Liver (tissue), 9 donors: ENCODE data around the gene FOXO6. TPM values are rescaled to one million over a fixed set of nuclear protein-coding genes. Genes with fewer than 3 reads are reported as not detected.

Source experiments
- DNase-seq: peaks from one replicate; pipeline ENCODE4 v3.0.0-alpha.2; 2017; ENCODE audit warnings: low spot score
- H3K27ac ChIP-seq, 2 donors: one replicate each; pipeline ENCODE4 v1.7.0; 2013; ENCODE audit warnings: inconsistent platforms in 2 of 2, low read length in 2 of 2, control low read depth in 1 of 2, low read depth in 1 of 2, mild to moderate bottlenecking in 1 of 2
- H3K27me3 ChIP-seq, 4 donors: one replicate each; pipeline versions ENCODE4 v1.6.1 to v1.7.0; 2013; ENCODE audit warnings: low read length in 3 of 4, inconsistent platforms in 1 of 4, mild to moderate bottlenecking in 1 of 4, moderate library complexity in 1 of 4; ENCODE audit not compliant: control insufficient read depth in 4 of 4, insufficient read depth in 4 of 4
- H3K36me3 ChIP-seq, 4 donors: one replicate each; pipeline versions ENCODE4 v1.6.1 to v1.7.0; 2013; ENCODE audit warnings: low read length in 3 of 4, mild to moderate bottlenecking in 3 of 4, low read depth in 1 of 4, moderate library complexity in 1 of 4; ENCODE audit not compliant: control insufficient read depth in 4 of 4, insufficient read depth in 3 of 4
- H3K4me1 ChIP-seq, 4 donors: one replicate each; pipeline versions ENCODE4 v1.6.1 to v1.7.0; 2013; ENCODE audit warnings: low read length in 3 of 4, mild to moderate bottlenecking in 3 of 4, moderate library complexity in 1 of 4; ENCODE audit not compliant: control insufficient read depth in 4 of 4, insufficient read depth in 4 of 4
- H3K4me3 ChIP-seq, 3 donors: one replicate each; pipeline versions ENCODE4 v1.6.1 to v1.7.0; 2013; ENCODE audit warnings: low read length in 3 of 3, control low read depth in 1 of 3, low read depth in 1 of 3, mild to moderate bottlenecking in 1 of 3
- H3K9ac ChIP-seq, 2 donors: one replicate each; pipeline ENCODE4 v1.7.0; 2013; ENCODE audit warnings: low read length in 2 of 2, mild to moderate bottlenecking in 2 of 2, moderate library complexity in 2 of 2, control low read depth in 1 of 2, low read depth in 1 of 2
- H3K9me3 ChIP-seq, 4 donors: one replicate each; pipeline versions ENCODE4 v1.6.1 to v1.7.0; 2013; ENCODE audit warnings: low read length in 3 of 4; ENCODE audit not compliant: control insufficient read depth in 4 of 4
- ATF3 ChIP-seq: IDR thresholded peaks from 2 replicates; pipeline ENCODE4 v1.6.1; 2016; ENCODE audit warnings: antibody characterized with exemption
- EGR1 ChIP-seq, 2 donors: IDR thresholded peaks; 2 replicates each; pipeline ENCODE4 v1.6.1; 2016 to 2018; ENCODE audit warnings: antibody characterized with exemption in 2 of 2, low read depth in 2 of 2
- FOXA1 ChIP-seq: IDR thresholded peaks from 2 replicates; pipeline ENCODE4 v1.6.1; 2016; ENCODE audit warnings: antibody characterized with exemption
- FOXA2 ChIP-seq: IDR thresholded peaks from 2 replicates; pipeline ENCODE4 v1.6.1; 2016; ENCODE audit warnings: antibody characterized with exemption
- GABPA ChIP-seq, 2 donors: IDR thresholded peaks in 1 of 2; conservative IDR thresholded peaks in 1 of 2; 2 replicates each; pipeline ENCODE4 v1.6.1; 2016; ENCODE audit warnings: antibody characterized with exemption in 2 of 2, mild to moderate bottlenecking in 1 of 2, moderate library complexity in 1 of 2
- HNF4A ChIP-seq, 2 donors: conservative IDR thresholded peaks; 2 replicates each; pipeline ENCODE4 v1.6.1; 2016; ENCODE audit warnings: antibody characterized with exemption in 2 of 2, mild to moderate bottlenecking in 2 of 2
- HNF4G ChIP-seq: IDR thresholded peaks from 2 replicates; pipeline ENCODE4 v1.6.1; 2016; ENCODE audit warnings: antibody characterized with exemption
- JUND ChIP-seq, 2 donors: IDR thresholded peaks; 2 replicates each; pipeline ENCODE4 v1.6.1; 2016; ENCODE audit warnings: antibody characterized with exemption in 2 of 2
- MAX ChIP-seq: IDR thresholded peaks from 2 replicates; pipeline ENCODE4 v1.6.1; 2016; ENCODE audit warnings: antibody characterized with exemption
- NR2F2 ChIP-seq: IDR thresholded peaks from 2 replicates; pipeline ENCODE4 v1.6.1; 2016; ENCODE audit warnings: antibody characterized with exemption
- RAD21 ChIP-seq, 2 donors: IDR thresholded peaks; 2 replicates each; pipeline ENCODE4 v1.6.1; 2016; ENCODE audit warnings: antibody characterized with exemption in 2 of 2, mild to moderate bottlenecking in 2 of 2
- REST ChIP-seq: IDR thresholded peaks from 2 replicates; pipeline ENCODE4 v1.6.1; 2016; ENCODE audit warnings: antibody characterized with exemption, mild to moderate bottlenecking
- RXRA ChIP-seq, 2 donors: IDR thresholded peaks; 2 replicates each; pipeline ENCODE4 v1.6.1; 2017 to 2018; ENCODE audit warnings: antibody characterized with exemption in 2 of 2, mild to moderate bottlenecking in 1 of 2
- SP1 ChIP-seq: IDR thresholded peaks from 2 replicates; pipeline ENCODE4 v1.6.1; 2018; ENCODE audit warnings: antibody characterized with exemption, mild to moderate bottlenecking
- TAF1 ChIP-seq: conservative IDR thresholded peaks from 2 replicates; pipeline ENCODE4 v1.6.1; 2016; ENCODE audit warnings: antibody characterized with exemption, mild to moderate bottlenecking
- YY1 ChIP-seq: IDR thresholded peaks from 2 replicates; pipeline ENCODE4 v1.6.1; 2016; ENCODE audit warnings: antibody characterized with exemption, mild to moderate bottlenecking
- ZBTB33 ChIP-seq: IDR thresholded peaks from 2 replicates; pipeline ENCODE4 v1.6.1; 2016; ENCODE audit warnings: antibody characterized with exemption
- WGBS: extraction: QIAGEN DNeasy Blood & Tissue Kit; methylation state at CpG from one replicate; pipeline ENCODE4 v1.1.7; 2013; 5-methylcytosine and 5-hydroxymethylcytosine counted together
- polyA plus RNA-seq, 2 donors: library from polyadenylated mRNA; stranded (reverse) in 1 of 2; unstranded in 1 of 2; fragments of 200-250 nt in 1 of 2; fragments of >200 nt in 1 of 2; fragmentation: Nextera tagmentation in 1 of 2; extraction: Ambion mirVana in 1 of 2; gene quantifications; one replicate each; pipeline versions ENCODE4 v1.2.1 to v1.2.3, GENCODE V29; 2013 to 2015
- total RNA-seq, 2 donors: library from RNA; depleted of rRNA; stranded (reverse); fragments of >200 nt; gene quantifications; one replicate each; pipeline ENCODE4 v1.2.3, GENCODE V29; 2014
- donor health status: healthy.
- donor health status: healthy.
- donor health status: healthy.
- donor health status: healthy.
- donor health status: healthy.

The FOXO6 gene
- total and polyA plus RNA-seq, 4 donors = 0.02 to 0.09 (median 0.08) TPM; not detected in 1

GRCh38 chr1:41407664-41408252 lies 46.5 kb downstream of the FOXO6 start:
- TF ChIP-seq MAX (no peak), ATF3 (no peak)
- no peaks in the 10 kb centered on the region for H3K9me3 ChIP-seq
- H3K27me3 ChIP-seq = peaks cover 0 to 9% (median 2%) of the 10 kb centered on the region in 4 donors
- no peak for DNase-seq
- WGBS = 67% methylated on average over 14 of the region's 14 CpGs
- H3K36me3 ChIP-seq = no peaks in the 10 kb centered on the region
- H3K4me3 ChIP-seq = no peak overlapping the region
- H3K27ac ChIP-seq = no peak overlapping the region
- H3K9ac ChIP-seq = no peak overlapping the region
- no peaks in the 10 kb centered on the region for H3K4me1 ChIP-seq

- H3K36me3 ChIP-seq = no peaks in the 10 kb centered on the region
- TF ChIP-seq TAF1 = no peak
- TF ChIP-seq JUND (IDR thresholded peaks at IDR 0.05) = no peak
- no peak for TF ChIP-seq ATF3
- no peak for TF ChIP-seq RXRA (IDR thresholded peaks at IDR 0.05)
- no peak for TF ChIP-seq FOXA1
- TF ChIP-seq HNF4G = no peak
- TF ChIP-seq FOXA2 = no peak
- no peaks in the 10 kb centered on the region for H3K9me3 ChIP-seq
- H3K4me1 ChIP-seq = no peaks in the 10 kb centered on the region
- no peak overlapping the region for H3K4me3 ChIP-seq
- no peak overlapping the region for H3K27ac ChIP-seq
- DNase-seq = no peak
- H3K27me3 ChIP-seq = peaks cover 0 to 9% (median 2%) of the 10 kb centered on the region in 4 donors
- H3K9ac ChIP-seq = no peak overlapping the region
- 62% methylated on average over 6 of the region's 6 CpGs for WGBS
Measured at GRCh38 chr1:41408691-41409090, 47.5 kb downstream of the FOXO6 start.

- Histone ChIP-seq H3K27me3 (peaks cover 0 to 7% (median 2%) of the 10 kb centered on the region in 4 donors), H3K27ac (no peak overlapping the region), H3K36me3 (no peaks in the 10 kb centered on the region), H3K9ac (no peak overlapping the region), H3K4me1 (no peaks in the 10 kb centered on the region), H3K4me3 (no peak overlapping the region), H3K9me3 (no peaks in the 10 kb centered on the region)
- 79% methylated on average over 7 of the region's 7 CpGs for WGBS
- no peak for TF ChIP-seq RXRA (IDR thresholded peaks at IDR 0.05)
- TF ChIP-seq FOXA1 = no peak
- no peak for TF ChIP-seq GABPA (IDR thresholded peaks at IDR 0.05 in 1 of 2, conservative IDR thresholded peaks at IDR 0.05 in 1 of 2)
- TF ChIP-seq ATF3 = no peak
- no peak for TF ChIP-seq MAX
- TF ChIP-seq NR2F2 = no peak
- no peak for TF ChIP-seq ZBTB33
- no peak for TF ChIP-seq JUND (IDR thresholded peaks at IDR 0.05)
- TF ChIP-seq SP1 = no peak
- TF ChIP-seq REST = no peak
- no peak for TF ChIP-seq TAF1
- no peak for TF ChIP-seq RAD21 (IDR thresholded peaks at IDR 0.05)
- no peak for TF ChIP-seq HNF4G
- TF ChIP-seq EGR1 (IDR thresholded peaks at IDR 0.05; ENCODE audit: low read depth in 2 of 2) = no peak
- no peak for TF ChIP-seq YY1
- no peak for TF ChIP-seq FOXA2
- TF ChIP-seq HNF4A (conservative IDR thresholded peaks at IDR 0.05) = no peak
- DNase-seq = no peak
Measured at GRCh38 chr1:41409825-41410224, 48.6 kb downstream of the FOXO6 start.
